ENCODE results near the gene PLOD1.
A peak's percentile ranks its signal among the peaks of the same experiment; 100 is the strongest.
"Not testable (repeated sequence)": the region's sequence is repeated elsewhere in the genome, so short reads cannot be mapped to it uniquely, and the experiment has no call there.

PLOD1 gene

GRCh38 chr1:11912000-11912399, 22.5 kb upstream of the PLOD1 start:
- TF ChIP-seq CTCF (IDR thresholded peaks at IDR 0.05; ENCODE audit: insufficient read depth, low read length, missing control alignments), result no peak
- POLR2A ChIA-PET, result no interaction called here
- DNase-seq (ENCODE audit: low read depth, low spot score), result no peak
- H3K4me3 ChIP-seq (ENCODE audit: low read depth, low read length), result no peak overlapping the region
- CTCF ChIA-PET, result no interaction called here

- H3K4me3 ChIP-seq (ENCODE audit: low read depth, low read length); POLR2A ChIA-PET; CTCF ChIA-PET; DNase-seq (ENCODE audit: low read depth, low spot score): not testable (repeated sequence)
Measured at GRCh38 chr1:11912482-11913216, 21.9 kb upstream of the PLOD1 start.

GRCh38 chr1:11913291-11913690, 21.2 kb upstream of the PLOD1 start:
- ChIA-PET POLR2A (no interaction called here), CTCF (no interaction called here)
- TF ChIP-seq CTCF (IDR thresholded peaks at IDR 0.05; ENCODE audit: insufficient read depth, low read length, missing control alignments), result no peak
- no peak overlapping the region for H3K4me3 ChIP-seq (ENCODE audit: low read depth, low read length)
- DNase-seq (ENCODE audit: low read depth, low spot score), result no peak

GRCh38 chr1:11914024-11914423, 20.5 kb upstream of the PLOD1 start:
- H3K4me3 ChIP-seq (ENCODE audit: low read depth, low read length), result no peak overlapping the region
- no peak for DNase-seq (ENCODE audit: low read depth, low spot score)
- ChIA-PET POLR2A (interaction anchor here (1.0 kb wide), 1 partner anchor 66 kb away, joined by 5 read pairs; the partner anchor contains the start of gene MFN2), CTCF (no interaction called here)
- no peak for TF ChIP-seq CTCF (IDR thresholded peaks at IDR 0.05; ENCODE audit: insufficient read depth, low read length, missing control alignments)

- POLR2A ChIA-PET, result interaction anchor here (0.6 to 6.3 kb wide), 3 partner anchors 10 to 28 kb away, joined by 3 to 78 read pairs (median 3); no protein-coding TSS in a partner anchor
- TF ChIP-seq CTCF (IDR thresholded peaks at IDR 0.05; ENCODE audit: insufficient read depth, low read length, missing control alignments), result no peak
- DNase-seq (ENCODE audit: low read depth, low spot score), result peak; percentile 40
- H3K4me3 ChIP-seq (ENCODE audit: low read depth, low read length), result no peak overlapping the region
- CTCF ChIA-PET, result interaction anchor here (1.6 to 2.0 kb wide), 2 partner anchors 9 to 11 kb away, joined by 4 to 11 read pairs; no protein-coding TSS in a partner anchor
Measured at GRCh38 chr1:11918799-11919519, 15.6 kb upstream of the PLOD1 start.

GRCh38 chr1:11919621-11920020, 14.9 kb upstream of the PLOD1 start:
- CTCF ChIA-PET, result interaction anchor here (2.0 kb wide), 1 partner anchor 12 kb away, joined by 11 read pairs; no protein-coding TSS in a partner anchor
- TF ChIP-seq CTCF (IDR thresholded peaks at IDR 0.05; ENCODE audit: insufficient read depth, low read length, missing control alignments), result no peak
- DNase-seq (ENCODE audit: low read depth, low spot score), result no peak
- no peak overlapping the region for H3K4me3 ChIP-seq (ENCODE audit: low read depth, low read length)
- POLR2A ChIA-PET, result interaction anchor here (6.3 kb wide), 1 partner anchor 10 kb away, joined by 78 read pairs; no protein-coding TSS in a partner anchor
